NCI-H2171 (cell line): ENCODE measurements around the gene TRPM5.

Experiments
- DNase-seq: peaks from one replicate; lab custom pipeline; 2025; lab: John Stamatoyannopoulos, UW

The TRPM5 gene

GRCh38 chr11:2468363-2469235 lies 24.3 kb upstream of the TRPM5 start:
- DNase-seq, result no peak

GRCh38 chr11:2467695-2468055 lies 23.4 kb upstream of the TRPM5 start:
- no peak for DNase-seq

GRCh38 chr11:2466869-2467694 lies 22.8 kb upstream of the TRPM5 start:
- DNase-seq, result no peak

- no peak for DNase-seq
Measured at GRCh38 chr11:2466069-2466801, 21.9 kb upstream of the TRPM5 start.

- no peak for DNase-seq
Measured at GRCh38 chr11:2465202-2466068, 21.1 kb upstream of the TRPM5 start.

GRCh38 chr11:2464451-2465165 lies 20.3 kb upstream of the TRPM5 start:
- no peak for DNase-seq

GRCh38 chr11:2463766-2464277 lies 19.5 kb upstream of the TRPM5 start:
- no peak for DNase-seq

GRCh38 chr11:2462986-2463765 lies 18.9 kb upstream of the TRPM5 start:
- DNase-seq, result no peak

GRCh38 chr11:2462543-2462985 lies 18.2 kb upstream of the TRPM5 start:
- DNase-seq, result no peak

- DNase-seq, result no peak
Measured at GRCh38 chr11:2461956-2462542, 17.7 kb upstream of the TRPM5 start.

GRCh38 chr11:2461253-2461955 lies 17.1 kb upstream of the TRPM5 start:
- DNase-seq, result no peak

- no peak for DNase-seq
Measured at GRCh38 chr11:2460540-2461252, 16.4 kb upstream of the TRPM5 start.

GRCh38 chr11:2459796-2460531 lies 15.7 kb upstream of the TRPM5 start:
- no peak for DNase-seq

- DNase-seq, result no peak
Measured at GRCh38 chr11:2459016-2459725, 14.9 kb upstream of the TRPM5 start.

- DNase-seq, result no peak
Measured at GRCh38 chr11:2458321-2458720, 14.0 kb upstream of the TRPM5 start.

GRCh38 chr11:2453436-2453835 lies 9.1 kb upstream of the TRPM5 start:
- DNase-seq, result no peak
